GM19438 (cell line): ENCODE data around the gene LONP2.
"Not testable (repeated sequence)": the region's sequence is repeated elsewhere in the genome, so short reads cannot be mapped to it uniquely, and the experiment has no call there.

Source experiments
- ATAC-seq: cut with Tn5 transposase; IDR thresholded peaks from one replicate; pipeline ENCODE4 v1.9.1; 2021; ENCODE audit warnings: low read depth; ENCODE audit not compliant: unreplicated experiment

The LONP2 gene

GRCh38 chr16:48385253-48386150 lies 141.4 kb downstream of the LONP2 start, which contains the start of gene SIAH1:
SIAH1 (minus strand) TSS chr16:48385413; CDS start chr16:48362428, 22,985 bp downstream.
- ATAC-seq, result peak; percentile 71

GRCh38 chr16:48386559-48387312 lies 142.6 kb downstream of the LONP2 start:
- no peak for ATAC-seq

- ATAC-seq, result no peak
These were observed 148.3 kb downstream of the LONP2 start for GRCh38 chr16:48392407-48392806.

GRCh38 chr16:48393485-48394354 lies 149.6 kb downstream of the LONP2 start:
- ATAC-seq, result no peak

- no peak for ATAC-seq
These were observed 150.2 kb downstream of the LONP2 start for GRCh38 chr16:48394355-48394703.

- ATAC-seq, result no peak
These were observed 151.3 kb downstream of the LONP2 start for GRCh38 chr16:48395375-48395774.

GRCh38 chr16:48402547-48402946 lies 158.4 kb downstream of the LONP2 start:
- ATAC-seq, result not testable (repeated sequence)

- no peak for ATAC-seq
These were observed 161.1 kb downstream of the LONP2 start for GRCh38 chr16:48405153-48405552.

- no peak for ATAC-seq
These were observed 161.8 kb downstream of the LONP2 start for GRCh38 chr16:48405907-48406306.
